Mesenchymal stem cell (in vitro differentiated cells and primary cell): ENCODE results near the gene GLRB.

Experiments
- DNase-seq: peaks from one replicate; pipeline ENCODE4 v3.0.0-alpha.2; 2013
- H2AFZ ChIP-seq: one replicate; pipeline ENCODE4 v1.6.1; 2013; ENCODE audit warnings: low read depth, mild to moderate bottlenecking, control low read depth, inconsistent platforms, low read length, moderate library complexity
- H2AK5ac ChIP-seq: 2 replicates; pipeline ENCODE4 v1.6.1; 2013; ENCODE audit warnings: low read length, moderate library complexity, mild to moderate bottlenecking, inconsistent platforms; ENCODE audit not compliant: severe bottlenecking
- H2BK120ac ChIP-seq: one replicate; pipeline ENCODE4 v1.6.1; 2013; ENCODE audit warnings: low read depth, mild to moderate bottlenecking, inconsistent platforms, low read length, moderate library complexity
- H2BK12ac ChIP-seq, 2 experiments: one replicate each; pipeline ENCODE4 v1.6.1; 2013; ENCODE audit warnings: inconsistent platforms in 2 of 2, low read length in 2 of 2, mild to moderate bottlenecking in 2 of 2, moderate library complexity in 2 of 2, control low read depth in 1 of 2
- H2BK15ac ChIP-seq: one replicate; pipeline ENCODE4 v1.6.1; 2013; ENCODE audit warnings: mild to moderate bottlenecking, low read depth, inconsistent platforms; ENCODE audit not compliant: poor library complexity, severe bottlenecking
- H2BK5ac ChIP-seq: 2 replicates; pipeline ENCODE4 v1.6.1; 2013; ENCODE audit warnings: low read depth, mild to moderate bottlenecking, low read length, control low read depth, inconsistent platforms; ENCODE audit not compliant: poor library complexity, severe bottlenecking
- H3K14ac ChIP-seq, 2 experiments: one replicate each; pipeline ENCODE4 v1.6.1; 2013; ENCODE audit warnings: inconsistent platforms in 2 of 2, low read length in 2 of 2, control low read depth in 1 of 2, mild to moderate bottlenecking in 1 of 2, moderate library complexity in 1 of 2
- H3K18ac ChIP-seq, 2 experiments: one replicate each; pipeline ENCODE4 v1.6.1; 2013; ENCODE audit warnings: inconsistent platforms in 2 of 2, low read length in 2 of 2, control low read depth in 1 of 2, low read depth in 1 of 2, mild to moderate bottlenecking in 1 of 2
- H3K23ac ChIP-seq, 2 experiments: one replicate each; pipeline ENCODE4 v1.6.1; 2013; ENCODE audit warnings: inconsistent platforms in 2 of 2, low read length in 2 of 2, mild to moderate bottlenecking in 2 of 2, moderate library complexity in 2 of 2, control low read depth in 1 of 2
- H3K27ac ChIP-seq: 2 replicates; pipeline ENCODE4 v1.5.1; 2013; ENCODE audit warnings: mild to moderate bottlenecking, moderate library complexity, low read length, control low read depth, inconsistent platforms; ENCODE audit not compliant: poor library complexity, severe bottlenecking
- H3K27me3 ChIP-seq, 2 experiments: 2 replicates each; pipeline versions ENCODE4 v1.6.1 to v1.7.0; 2013; ENCODE audit warnings: low read length in 2 of 2, mild to moderate bottlenecking in 2 of 2, moderate library complexity in 2 of 2, control low read depth in 1 of 2, inconsistent platforms in 1 of 2; ENCODE audit not compliant: control insufficient read depth in 1 of 2, insufficient read depth in 1 of 2
- H3K36me3 ChIP-seq, 2 experiments: 2 replicates each; pipeline versions ENCODE4 v1.6.1 to v1.7.0; 2013; ENCODE audit warnings: low read length in 2 of 2, control low read depth in 1 of 2, inconsistent platforms in 1 of 2, low read depth in 1 of 2, mild to moderate bottlenecking in 1 of 2; ENCODE audit not compliant: insufficient read depth in 2 of 2, control insufficient read depth in 1 of 2
- H3K4ac ChIP-seq, 2 experiments: one replicate each; pipeline ENCODE4 v1.6.1; 2013; ENCODE audit warnings: inconsistent platforms in 2 of 2, low read length in 2 of 2, mild to moderate bottlenecking in 2 of 2, moderate library complexity in 2 of 2, control low read depth in 1 of 2, low read depth in 1 of 2
- H3K4me1 ChIP-seq: 2 replicates; pipeline ENCODE4 v1.6.1; 2013; ENCODE audit warnings: low read depth, low read length, control low read depth; ENCODE audit not compliant: control insufficient read depth, insufficient read depth
- H3K4me2 ChIP-seq: 2 replicates; pipeline ENCODE4 v1.6.1; 2013; ENCODE audit warnings: low read length, mild to moderate bottlenecking, inconsistent platforms; ENCODE audit not compliant: poor library complexity, severe bottlenecking
- H3K4me3 ChIP-seq, 2 experiments: 2 replicates each; pipeline versions ENCODE4 v1.5.1 to v1.7.0; 2013; ENCODE audit warnings: low read length in 2 of 2, mild to moderate bottlenecking in 2 of 2, control low read depth in 1 of 2, low read depth in 1 of 2; ENCODE audit not compliant: insufficient read depth in 1 of 2
- H3K79me1 ChIP-seq: replicated peaks from 2 replicates; pipeline ENCODE4 v1.6.1; 2013; ENCODE audit warnings: mild to moderate bottlenecking, control low read depth, low read length, inconsistent platforms; ENCODE audit not compliant: poor library complexity, severe bottlenecking
- H3K9ac ChIP-seq: 2 replicates; pipeline ENCODE4 v1.7.0; 2013; ENCODE audit warnings: mild to moderate bottlenecking, low read length, moderate library complexity
- H3K9me3 ChIP-seq: 2 replicates; pipeline ENCODE4 v1.7.0; 2013; ENCODE audit warnings: mild to moderate bottlenecking, low read length; ENCODE audit not compliant: control insufficient read depth
- H4K8ac ChIP-seq: one replicate; pipeline ENCODE4 v1.6.1; 2013; ENCODE audit warnings: inconsistent platforms, mild to moderate bottlenecking, low read length, moderate library complexity
- H4K91ac ChIP-seq: one replicate; pipeline ENCODE4 v1.6.1; 2013; ENCODE audit warnings: mild to moderate bottlenecking, low read length, inconsistent platforms
- WGBS: methylation state at CpG from one replicate; pipeline ENCODE4 v1.1.7; 2013; ENCODE audit warnings: mixed read lengths; 5-methylcytosine and 5-hydroxymethylcytosine counted together

Gene GLRB

GRCh38 chr4:157185363-157185762 lies 109.4 kb downstream of the GLRB start:
- no peak overlapping the region for H2AFZ ChIP-seq
- no peaks in the 10 kb centered on the region for H3K36me3 ChIP-seq
- no peak overlapping the region for H3K14ac ChIP-seq
- H3K4me2 ChIP-seq = no peak overlapping the region
- no peak overlapping the region for H3K4ac ChIP-seq
- no peak overlapping the region for H3K4me3 ChIP-seq
- no peak overlapping the region for H4K91ac ChIP-seq
- no peak overlapping the region for H3K9ac ChIP-seq
- no peaks in the 10 kb centered on the region for H3K4me1 ChIP-seq
- H3K23ac ChIP-seq = no peak overlapping the region
- no peak overlapping the region for H4K8ac ChIP-seq
- H3K79me1 ChIP-seq = no peaks in the 10 kb centered on the region
- DNase-seq = no peak
- H3K27me3 ChIP-seq = no peaks in the 10 kb centered on the region
- no peak overlapping the region for H3K18ac ChIP-seq
- no peak overlapping the region for H2BK15ac ChIP-seq
- H2BK12ac ChIP-seq = no peak overlapping the region
- H3K27ac ChIP-seq = no peak overlapping the region
- H2AK5ac ChIP-seq = no peak overlapping the region
- no peaks in the 10 kb centered on the region for H3K9me3 ChIP-seq
- H2BK5ac ChIP-seq = no peak overlapping the region
- no peak overlapping the region for H2BK120ac ChIP-seq

- Histone ChIP-seq H2AFZ (no peak overlapping the region), H3K4me2 (no peak overlapping the region), H2AK5ac (no peak overlapping the region), H3K79me1 (no peaks in the 10 kb centered on the region), H3K36me3 (no peaks in the 10 kb centered on the region), H3K23ac (no peak overlapping the region), H3K9me3 (no peaks in the 10 kb centered on the region), H2BK12ac (no peak overlapping the region), H3K9ac (no peak overlapping the region), H3K27ac (no peak overlapping the region), H4K91ac (no peak overlapping the region), H3K4ac (no peak overlapping the region), H3K18ac (no peak overlapping the region), H4K8ac (no peak overlapping the region), H3K4me3 (no peak overlapping the region), H3K14ac (no peak overlapping the region), H2BK15ac (no peak overlapping the region), H2BK120ac (no peak overlapping the region), H2BK5ac (no peak overlapping the region), H3K4me1 (no peaks in the 10 kb centered on the region), H3K27me3 (no peaks in the 10 kb centered on the region)
- no peak for DNase-seq
- 93% methylated on average over 2 of the region's 2 CpGs for WGBS
These were observed 119.4 kb downstream of the GLRB start for GRCh38 chr4:157195374-157195773.

- Histone ChIP-seq H4K8ac (no peak overlapping the region), H2AFZ (no peak overlapping the region), H3K23ac (no peak overlapping the region), H3K4ac (no peak overlapping the region), H3K36me3 (no peaks in the 10 kb centered on the region), H2BK120ac (no peak overlapping the region), H3K9me3 (no peaks in the 10 kb centered on the region), H3K9ac (no peak overlapping the region), H3K4me2 (no peak overlapping the region), H3K79me1 (no peaks in the 10 kb centered on the region), H3K4me3 (no peak overlapping the region), H3K18ac (no peak overlapping the region), H4K91ac (no peak overlapping the region), H2AK5ac (no peak overlapping the region), H2BK15ac (no peak overlapping the region), H2BK5ac (no peak overlapping the region), H3K4me1 (no peaks in the 10 kb centered on the region), H2BK12ac (no peak overlapping the region), H3K27me3 (no peaks in the 10 kb centered on the region), H3K14ac (no peak overlapping the region), H3K27ac (no peak overlapping the region)
- DNase-seq = no peak
- 61% methylated on average over 1 of the region's 1 CpG for WGBS
These were observed 120.1 kb downstream of the GLRB start for GRCh38 chr4:157196046-157196445.

DNA sequence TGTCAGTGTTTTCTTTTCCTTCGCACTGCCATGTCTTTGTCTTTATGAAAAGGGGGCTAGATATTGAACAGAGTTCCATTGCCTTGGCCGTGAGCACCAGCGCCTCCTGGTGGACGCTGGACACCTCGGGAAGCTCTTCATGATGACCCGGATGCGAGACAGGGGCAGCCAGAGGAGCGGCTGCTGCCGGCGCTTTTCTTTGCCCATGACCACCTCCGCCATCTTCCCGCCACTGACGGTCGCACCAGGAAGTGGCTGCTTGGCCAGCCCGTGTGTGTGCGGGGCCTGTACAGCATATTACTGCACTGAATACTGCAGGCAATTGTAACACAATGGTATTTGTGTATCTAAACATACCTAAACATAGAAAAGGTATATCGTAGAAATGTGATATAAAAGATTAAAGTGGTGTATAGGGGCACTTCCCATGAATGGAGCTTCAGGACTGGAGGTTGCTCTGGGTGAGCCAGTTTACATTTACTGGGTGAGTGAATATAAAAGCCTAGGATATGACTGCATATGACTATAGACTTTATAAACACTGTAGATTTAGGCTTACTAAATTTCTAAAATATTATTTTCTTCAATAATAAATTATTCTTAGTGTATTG lies 128.8 kb downstream of the GLRB start:
- H2BK5ac ChIP-seq = no peak overlapping the region
- no peak overlapping the region for H4K91ac ChIP-seq
- H2BK120ac ChIP-seq = no peak overlapping the region
- H3K4me3 ChIP-seq = no peak overlapping the region
- no peak overlapping the region for H3K9ac ChIP-seq
- H3K27me3 ChIP-seq = no peaks in the 10 kb centered on the region
- no peak overlapping the region for H3K14ac ChIP-seq
- H3K4ac ChIP-seq = no peak overlapping the region
- no peak overlapping the region for H2BK12ac ChIP-seq
- no peak overlapping the region for H3K27ac ChIP-seq
- H3K4me2 ChIP-seq = no peak overlapping the region
- no peak overlapping the region for H3K18ac ChIP-seq
- no peaks in the 10 kb centered on the region for H3K36me3 ChIP-seq
- no peaks in the 10 kb centered on the region for H3K79me1 ChIP-seq
- no peaks in the 10 kb centered on the region for H3K9me3 ChIP-seq
- WGBS = 52% methylated on average over 13 of the region's 17 CpGs
- H2BK15ac ChIP-seq = no peak overlapping the region
- DNase-seq = no peak
- no peak overlapping the region for H4K8ac ChIP-seq
- no peaks in the 10 kb centered on the region for H3K4me1 ChIP-seq
- H2AK5ac ChIP-seq = no peak overlapping the region
- no peak overlapping the region for H2AFZ ChIP-seq
- no peak overlapping the region for H3K23ac ChIP-seq
